Measurements from ENCODE around the gene C1orf21. TPM values are rescaled to one million over a fixed set of nuclear protein-coding genes. Genes with fewer than 3 reads are reported as not detected.

Gene C1orf21
- total and polyA plus RNA-seq, 5 donors = 57.1 to 93.5 (median 73.4) TPM

GRCh38 chr1:184426278-184426674, 39.4 kb downstream of the C1orf21 start:
- Histone ChIP-seq H3K4me1 (ENCODE audit: control insufficient read depth, insufficient read depth, low read length) (peaks cover 16% of the 10 kb centered on the region), H3K27me3 (ENCODE audit: control insufficient read depth, insufficient read depth) (no peaks in the 10 kb centered on the region), H3K9me3 (ENCODE audit: control insufficient read depth, low read length) (no peaks in the 10 kb centered on the region), H3K27ac (ENCODE audit: low read length) (no peak overlapping the region), H3K4me3 (ENCODE audit: low read length) (no peak overlapping the region)
- DNase-seq (no peak), ATAC-seq (no peak)
- WGBS = 93% methylated on average over 7 of the region's 7 CpGs
- intact Hi-C loops (cut with DNase I) = no loop called here

- WGBS = 93% methylated on average over 2 of the region's 2 CpGs
- Histone ChIP-seq H3K4me3 (ENCODE audit: low read length) (no peak overlapping the region), H3K27ac (ENCODE audit: low read length) (no peak overlapping the region), H3K9me3 (ENCODE audit: control insufficient read depth, low read length) (no peaks in the 10 kb centered on the region), H3K27me3 (ENCODE audit: control insufficient read depth, insufficient read depth) (no peaks in the 10 kb centered on the region), H3K4me1 (ENCODE audit: control insufficient read depth, insufficient read depth, low read length) (peaks cover 10% of the 10 kb centered on the region)
- intact Hi-C loops (cut with DNase I) = no loop called here
- no peak for DNase-seq
- no peak for ATAC-seq
Measured at GRCh38 chr1:184427722-184428121, 40.9 kb downstream of the C1orf21 start.

- ATAC-seq (no peak), DNase-seq (no peak)
- Histone ChIP-seq H3K27ac (ENCODE audit: low read length) (no peak overlapping the region), H3K4me3 (ENCODE audit: low read length) (no peak overlapping the region), H3K4me1 (ENCODE audit: control insufficient read depth, insufficient read depth, low read length) (peaks cover 10% of the 10 kb centered on the region), H3K9me3 (ENCODE audit: control insufficient read depth, low read length) (no peaks in the 10 kb centered on the region), H3K27me3 (ENCODE audit: control insufficient read depth, insufficient read depth) (no peaks in the 10 kb centered on the region)
- intact Hi-C loops (cut with DNase I) = no loop called here
Measured at GRCh38 chr1:184428604-184429003, 41.8 kb downstream of the C1orf21 start.

GRCh38 chr1:184429335-184429734, 42.5 kb downstream of the C1orf21 start:
- no peaks in the 10 kb centered on the region for H3K27me3 ChIP-seq (ENCODE audit: control insufficient read depth, insufficient read depth)
- no peak for DNase-seq
- H3K27ac ChIP-seq (ENCODE audit: low read length) = no peak overlapping the region
- 88% methylated on average over 3 of the region's 3 CpGs for WGBS
- peaks cover 9% of the 10 kb centered on the region for H3K4me1 ChIP-seq (ENCODE audit: control insufficient read depth, insufficient read depth, low read length)
- intact Hi-C loops (cut with DNase I) = no loop called here
- no peaks in the 10 kb centered on the region for H3K9me3 ChIP-seq (ENCODE audit: control insufficient read depth, low read length)
- no peak for ATAC-seq
- H3K4me3 ChIP-seq (ENCODE audit: low read length) = no peak overlapping the region

GRCh38 chr1:184433956-184434502, 47.2 kb downstream of the C1orf21 start:
- Histone ChIP-seq H3K9me3 (ENCODE audit: control insufficient read depth, low read length) (no peaks in the 10 kb centered on the region), H3K4me1 (ENCODE audit: control insufficient read depth, insufficient read depth, low read length) (peaks cover 2% of the 10 kb centered on the region), H3K27ac (ENCODE audit: low read length) (no peak overlapping the region), H3K27me3 (ENCODE audit: control insufficient read depth, insufficient read depth) (no peaks in the 10 kb centered on the region), H3K4me3 (ENCODE audit: low read length) (no peak overlapping the region)
- ATAC-seq = no peak
- no peak for DNase-seq
- WGBS = 97% methylated on average over 4 of the region's 4 CpGs
- intact Hi-C loops (cut with DNase I) = no loop called here

- Histone ChIP-seq H3K4me1 (ENCODE audit: control insufficient read depth, insufficient read depth, low read length) (peaks cover 2% of the 10 kb centered on the region), H3K27ac (ENCODE audit: low read length) (no peak overlapping the region)
- 94% methylated on average over 7 of the region's 7 CpGs for WGBS
Measured at GRCh38 chr1:184437291-184437690, 50.5 kb downstream of the C1orf21 start.

GRCh38 chr1:184438363-184438762, 51.5 kb downstream of the C1orf21 start:
- peak overlapping the region; percentile 21 for H3K27ac ChIP-seq (ENCODE audit: low read length)
- DNase-seq (no peak), ATAC-seq (peak; percentile 17 to 38)
- 95% methylated on average over 2 of the region's 2 CpGs for WGBS
- intact Hi-C loops (cut with DNase I) = no loop called here
- no peak overlapping the region for H3K4me3 ChIP-seq (ENCODE audit: low read length)
- no peaks in the 10 kb centered on the region for H3K9me3 ChIP-seq (ENCODE audit: control insufficient read depth, low read length)
- H3K27me3 ChIP-seq (ENCODE audit: control insufficient read depth, insufficient read depth) = no peaks in the 10 kb centered on the region
- peaks cover 4% of the 10 kb centered on the region for H3K4me1 ChIP-seq (ENCODE audit: control insufficient read depth, insufficient read depth, low read length)

More at GRCh38 chr1:184437291-184437690, 50.5 kb downstream of the C1orf21 start:
- H3K4me3 ChIP-seq (ENCODE audit: low read length) = no peak overlapping the region
- H3K27me3 ChIP-seq (ENCODE audit: control insufficient read depth, insufficient read depth) = no peaks in the 10 kb centered on the region
- DNase-seq (no peak), ATAC-seq (no peak)
- intact Hi-C loops (cut with DNase I) = no loop called here
- no peaks in the 10 kb centered on the region for H3K9me3 ChIP-seq (ENCODE audit: control insufficient read depth, low read length)

- DNase-seq (no peak), ATAC-seq (no peak)
- H3K27ac ChIP-seq (ENCODE audit: low read length) = no peak overlapping the region
- WGBS = 45% methylated on average over 3 of the region's 3 CpGs
- intact Hi-C loops (cut with DNase I) = no loop called here
- no peak overlapping the region for H3K4me3 ChIP-seq (ENCODE audit: low read length)
- peaks cover 2% of the 10 kb centered on the region for H3K4me1 ChIP-seq (ENCODE audit: control insufficient read depth, insufficient read depth, low read length)
- H3K9me3 ChIP-seq (ENCODE audit: control insufficient read depth, low read length) = no peaks in the 10 kb centered on the region
- H3K27me3 ChIP-seq (ENCODE audit: control insufficient read depth, insufficient read depth) = no peaks in the 10 kb centered on the region
Measured at GRCh38 chr1:184442260-184442659, 55.4 kb downstream of the C1orf21 start.

- Histone ChIP-seq H3K4me3 (ENCODE audit: low read length) (no peak overlapping the region), H3K9me3 (ENCODE audit: control insufficient read depth, low read length) (no peaks in the 10 kb centered on the region), H3K27me3 (ENCODE audit: control insufficient read depth, insufficient read depth) (no peaks in the 10 kb centered on the region), H3K4me1 (ENCODE audit: control insufficient read depth, insufficient read depth, low read length) (peaks cover 2% of the 10 kb centered on the region), H3K27ac (ENCODE audit: low read length) (no peak overlapping the region)
- intact Hi-C loops (cut with DNase I) = no loop called here
- DNase-seq (no peak), ATAC-seq (no peak)
- WGBS = 70% methylated on average over 3 of the region's 3 CpGs
Measured at GRCh38 chr1:184443201-184443600, 56.4 kb downstream of the C1orf21 start.

GRCh38 chr1:184443624-184444023, 56.8 kb downstream of the C1orf21 start:
- ATAC-seq = peak in 1 of 2 donors; percentile 50
- 100% methylated on average over 1 of the region's 1 CpG for WGBS
- Histone ChIP-seq H3K4me3 (ENCODE audit: low read length) (no peak overlapping the region), H3K4me1 (ENCODE audit: control insufficient read depth, insufficient read depth, low read length) (peaks cover 2% of the 10 kb centered on the region), H3K27me3 (ENCODE audit: control insufficient read depth, insufficient read depth) (no peaks in the 10 kb centered on the region), H3K27ac (ENCODE audit: low read length) (no peak overlapping the region), H3K9me3 (ENCODE audit: control insufficient read depth, low read length) (no peaks in the 10 kb centered on the region)
- DNase-seq = no peak
- intact Hi-C loops (cut with DNase I) = no loop called here

GRCh38 chr1:184445997-184446396, 59.2 kb downstream of the C1orf21 start:
- ATAC-seq = no peak
- 86% methylated on average over 4 of the region's 4 CpGs for WGBS
- Histone ChIP-seq H3K9me3 (ENCODE audit: control insufficient read depth, low read length) (no peaks in the 10 kb centered on the region), H3K27me3 (ENCODE audit: control insufficient read depth, insufficient read depth) (no peaks in the 10 kb centered on the region), H3K4me1 (ENCODE audit: control insufficient read depth, insufficient read depth, low read length) (peaks cover 4% of the 10 kb centered on the region), H3K27ac (ENCODE audit: low read length) (no peak overlapping the region), H3K4me3 (ENCODE audit: low read length) (no peak overlapping the region)
- no peak for DNase-seq
- intact Hi-C loops (cut with DNase I) = no loop called here

GRCh38 chr1:184447651-184448185, 60.9 kb downstream of the C1orf21 start:
- H3K4me3 ChIP-seq (ENCODE audit: low read length) = no peak overlapping the region
- H3K27me3 ChIP-seq (ENCODE audit: control insufficient read depth, insufficient read depth) = no peaks in the 10 kb centered on the region
- H3K4me1 ChIP-seq (ENCODE audit: control insufficient read depth, insufficient read depth, low read length) = peaks cover 4% of the 10 kb centered on the region
- no peak overlapping the region for H3K27ac ChIP-seq (ENCODE audit: low read length)
- DNase-seq (no peak), ATAC-seq (no peak)
- no peaks in the 10 kb centered on the region for H3K9me3 ChIP-seq (ENCODE audit: control insufficient read depth, low read length)
- intact Hi-C loops (cut with DNase I) = no loop called here
- 93% methylated on average over 6 of the region's 6 CpGs for WGBS

Measured in right cardiac atrium (tissue), 5 donors.